Sciatic nerve (tissue), 2 donors: ENCODE results near the gene SAP130. TPM values are rescaled to one million over a fixed set of nuclear protein-coding genes. Genes with fewer than 3 reads are reported as not detected.
A peak's percentile ranks its signal among the peaks of the same experiment; 100 is the strongest.

ENCODE experiments used
- ATAC-seq: fragments of 200-7000 bp; cut with Tn5 transposase; one replicate; pipeline ENCODE4 v1.9.1; 2020; ENCODE audit warnings: mild to moderate bottlenecking, moderate library complexity
- DNase-seq: peaks from one replicate; pipeline ENCODE4 v3.0.0-alpha.2; 2020; ENCODE audit warnings: low spot score
- intact Hi-C: fragments of 100-400 bp; cut with DNase I; formaldehyde crosslinking; loops from one replicate; pipeline ENCODE4 v1.14.2; 2022
- total RNA-seq: library from RNA; stranded (reverse); fragmentation: NEBNext Ultra II Directional; extraction: Animal tissue kit (Norgen Biotek cat#: 25700); gene quantifications from one replicate; pipeline ENCODE4 v1.2.1, GENCODE V29; 2021
- donor health status: DM: no; HTN: no; CAD: no.
- donor health status: DM: no; HTN: no; CAD: no.

The SAP130 gene
- total RNA-seq, 1 donor from 2014 or later, result 25.9 TPM

DNA sequence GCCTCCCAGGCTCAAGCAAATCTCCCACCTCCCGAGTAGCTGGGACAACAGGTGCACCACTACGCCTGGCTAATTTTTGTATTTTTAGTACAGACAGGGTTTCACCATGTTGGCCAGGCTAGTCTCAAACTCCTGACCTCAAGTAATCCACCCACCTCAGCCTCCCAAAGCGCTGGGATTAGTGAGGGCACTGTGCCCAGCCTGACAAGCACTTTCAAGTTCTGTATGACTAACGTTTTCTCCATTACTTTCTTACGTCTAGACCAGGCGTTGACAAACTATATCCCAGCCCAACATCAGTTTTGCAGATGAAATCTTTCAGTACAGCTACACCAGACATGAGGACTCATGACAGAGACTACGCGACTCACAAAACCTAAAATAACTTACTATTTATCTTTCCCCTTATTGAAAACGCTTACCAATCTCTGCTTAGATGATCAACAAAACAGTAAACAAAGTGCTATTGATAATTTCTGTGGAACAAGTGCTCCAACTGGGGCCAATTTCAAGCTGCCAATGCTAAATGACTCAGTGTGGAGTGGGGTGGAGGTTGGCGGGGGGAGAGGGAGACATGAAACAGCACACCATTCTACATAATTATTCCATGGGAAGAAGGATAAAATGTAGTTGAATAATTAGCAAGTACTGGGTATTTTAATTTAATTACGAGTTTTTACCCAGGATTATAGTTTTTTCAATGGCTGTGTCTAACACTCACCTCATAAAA, 59.1 kb downstream of the SAP130 start:
- no peak for DNase-seq
- intact Hi-C loops, result no loop called here
- ATAC-seq, result no peak

DNA sequence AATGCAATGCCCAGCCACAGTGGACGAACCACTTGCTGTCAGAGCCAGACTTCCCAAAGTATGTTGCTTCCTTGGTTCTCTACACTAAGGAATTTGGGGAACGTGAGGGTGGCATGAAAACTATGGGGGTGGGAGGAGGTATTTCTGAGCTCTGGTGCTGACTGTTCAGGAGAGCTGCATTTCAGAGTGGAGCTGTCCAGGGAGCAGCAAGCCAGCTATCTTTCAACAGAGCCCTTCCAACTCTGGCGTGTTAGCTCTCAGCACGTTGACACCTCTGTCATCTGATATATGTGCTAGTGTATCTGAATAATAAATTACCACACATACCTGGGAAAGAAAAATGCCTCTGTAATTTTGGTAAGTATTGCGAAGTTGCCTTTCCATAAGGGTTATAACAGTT, 66.1 kb downstream of the SAP130 start:
- ATAC-seq (no peak), DNase-seq (no peak)
- intact Hi-C loops, result no loop called here

DNA sequence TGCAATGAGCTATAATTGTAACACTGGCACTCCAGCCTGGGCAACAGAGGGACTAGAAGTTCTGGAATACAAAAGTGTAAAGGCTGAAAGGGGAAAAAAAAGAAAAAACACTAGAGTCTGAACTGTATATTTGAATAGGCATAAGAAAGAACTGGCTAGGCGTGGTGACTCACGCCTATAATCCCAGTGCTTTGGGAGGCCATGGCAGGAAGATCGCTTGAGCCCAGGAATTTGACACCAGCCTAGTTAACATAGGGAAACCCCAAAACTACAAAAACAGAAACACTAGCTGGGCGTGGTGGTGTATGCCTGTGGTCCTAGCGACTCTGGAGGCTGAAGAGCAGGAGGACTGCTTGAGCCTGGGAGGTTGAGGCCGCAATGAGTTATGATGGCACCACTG, 70.6 kb downstream of the SAP130 start:
- DNase-seq (no peak), ATAC-seq (no peak)
- intact Hi-C loops, result no loop called here

DNA sequence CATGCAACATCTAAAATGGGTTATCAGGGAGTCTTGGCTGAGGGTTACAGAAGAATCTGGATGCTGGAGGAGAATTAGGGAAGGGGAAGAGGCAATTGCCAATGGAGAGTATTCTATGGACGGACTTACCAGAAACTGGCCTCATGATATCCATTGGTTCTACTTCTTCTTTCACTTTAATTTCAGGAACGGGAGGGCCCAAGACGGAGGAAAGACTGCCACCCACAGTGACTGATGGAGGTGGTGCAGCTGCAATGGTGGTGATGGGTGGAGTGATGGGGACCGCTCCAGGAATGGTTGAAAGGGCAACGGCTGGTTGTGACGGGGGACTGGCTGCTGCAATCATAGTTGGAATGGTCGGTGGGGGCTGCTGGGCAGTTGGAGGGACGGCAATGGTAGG, 73.0 kb downstream of the SAP130 start:
- DNase-seq, result no peak
- intact Hi-C loops, result no loop called here
- no peak for ATAC-seq

DNA sequence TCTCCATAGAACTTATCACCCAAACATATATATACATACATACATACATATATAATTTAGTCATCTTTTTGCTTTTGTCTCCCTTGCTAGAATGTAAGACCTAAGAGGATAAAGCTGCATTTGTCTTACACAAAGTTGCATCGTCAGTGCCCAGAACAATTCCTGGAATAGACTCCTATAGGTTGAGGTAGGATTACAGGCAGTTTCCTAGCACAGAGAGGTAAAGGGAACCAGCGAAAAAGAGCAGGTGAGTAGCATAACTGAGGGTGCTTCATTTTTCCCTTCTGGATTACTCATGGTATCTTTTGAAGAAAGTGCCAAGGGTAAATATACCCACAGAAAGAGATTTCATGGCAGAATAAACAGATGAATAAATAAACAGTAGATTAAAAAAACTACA, 74.0 kb downstream of the SAP130 start:
- ATAC-seq (no peak), DNase-seq (no peak)
- intact Hi-C loops, result no loop called here

DNA sequence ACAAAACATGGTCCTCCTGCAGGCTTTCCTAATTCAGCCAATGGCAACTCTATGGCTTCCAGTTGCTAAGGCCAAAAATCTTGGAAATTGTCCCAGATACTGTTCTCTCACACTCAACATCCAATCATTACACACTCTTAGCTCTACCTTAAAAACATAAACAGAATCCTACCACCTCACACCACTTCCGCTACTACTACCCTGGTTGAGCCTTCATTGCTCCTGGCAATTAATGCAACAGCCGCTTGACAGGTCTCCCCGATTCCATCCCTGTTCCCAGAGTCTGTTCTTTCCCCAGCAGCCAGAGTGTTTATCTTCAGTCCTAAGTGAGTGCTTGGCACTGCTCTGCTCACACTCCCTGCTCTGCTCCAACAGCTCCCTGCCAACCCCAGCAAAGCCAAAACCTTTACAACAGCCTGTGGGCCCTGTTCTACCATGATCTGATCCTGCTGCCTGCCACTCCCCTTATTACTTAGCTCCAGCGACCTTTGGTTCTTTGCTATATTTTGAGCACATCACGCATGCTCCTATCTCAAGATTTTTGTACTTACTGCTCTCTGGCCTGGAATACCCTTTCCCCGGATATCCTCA, 74.6 kb downstream of the SAP130 start:
- DNase-seq, result no peak
- intact Hi-C loops, result no loop called here
- peak; percentile 92 for ATAC-seq

DNA sequence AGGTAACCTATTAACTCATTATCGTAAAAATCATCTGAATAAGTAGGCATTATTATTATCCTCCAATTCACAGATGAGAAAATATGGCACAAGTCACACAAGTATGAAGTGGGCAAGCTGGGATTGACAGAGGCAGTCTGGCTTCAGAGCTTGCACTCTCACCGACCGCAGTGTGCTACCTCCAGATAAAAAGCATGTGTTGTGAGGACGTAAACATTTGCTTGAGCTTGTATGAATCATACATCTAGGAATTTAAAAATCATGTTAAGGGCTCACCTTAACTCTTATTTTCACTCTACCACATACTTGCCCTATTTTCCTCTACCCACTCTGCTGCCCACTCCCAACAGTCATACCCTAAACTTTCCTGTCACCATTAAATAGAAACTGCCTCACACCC, 76.8 kb downstream of the SAP130 start:
- intact Hi-C loops, result no loop called here
- no peak for DNase-seq
- ATAC-seq, result no peak

DNA sequence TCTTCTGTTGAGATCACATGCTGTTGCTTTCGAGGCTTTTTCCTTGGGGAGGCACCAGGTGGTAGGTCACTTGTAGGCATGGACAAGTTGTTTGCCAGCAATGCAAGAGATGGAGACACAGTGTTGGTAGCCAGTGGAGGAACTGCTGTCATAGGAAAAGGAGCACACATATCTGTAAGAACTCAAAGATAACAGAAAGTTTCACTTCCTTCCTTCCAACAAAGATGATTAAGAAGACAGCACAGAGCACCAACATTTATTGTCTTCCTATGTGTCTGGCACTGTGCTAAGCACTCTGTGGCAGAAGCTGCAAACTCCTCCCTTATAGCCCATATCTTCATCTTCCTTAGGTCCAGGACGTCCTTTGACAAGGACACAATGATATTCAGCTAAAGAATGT, 77.6 kb downstream of the SAP130 start:
- no peak for DNase-seq
- no peak for ATAC-seq
- intact Hi-C loops, result no loop called here

DNA sequence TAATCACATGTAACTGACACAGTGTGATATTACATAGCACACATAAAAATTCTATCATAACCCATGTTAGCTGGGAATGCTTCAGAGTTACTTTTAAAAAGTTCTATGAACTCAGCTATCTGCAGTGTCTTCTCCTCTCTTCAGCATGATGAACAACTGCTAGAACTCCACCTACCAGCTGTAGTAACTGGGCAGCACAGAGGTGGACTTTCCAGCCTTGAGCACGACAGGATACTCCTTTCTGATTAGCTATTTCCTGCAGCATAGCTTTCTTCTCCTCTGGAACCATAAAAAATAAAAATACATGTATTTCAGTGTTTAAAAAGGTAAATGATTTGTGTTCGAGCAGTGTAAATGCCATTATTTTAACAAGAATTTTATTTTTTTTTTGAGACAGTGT, 82.6 kb downstream of the SAP130 start:
- ATAC-seq (no peak), DNase-seq (no peak)
- intact Hi-C loops, result no loop called here

DNA sequence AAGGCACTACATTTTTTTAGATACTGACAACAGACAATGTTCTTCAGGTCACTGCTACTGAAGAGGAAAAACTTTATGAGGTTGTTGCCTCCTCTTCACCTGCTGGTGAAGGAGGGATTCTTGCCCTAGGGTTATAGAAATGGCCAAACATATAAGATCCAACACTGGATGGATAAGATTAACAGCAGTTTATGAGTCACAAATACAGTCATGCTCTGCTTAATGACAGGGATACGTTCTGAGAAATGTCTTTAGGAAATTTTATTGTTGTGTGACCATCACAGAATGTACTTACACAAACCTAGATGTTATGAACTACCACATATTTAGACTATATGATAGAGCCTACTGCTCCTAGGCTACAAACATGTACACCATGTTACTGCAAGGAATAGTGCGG, 84.7 kb downstream of the SAP130 start:
- DNase-seq (no peak), ATAC-seq (no peak)
- intact Hi-C loops, result no loop called here

DNA sequence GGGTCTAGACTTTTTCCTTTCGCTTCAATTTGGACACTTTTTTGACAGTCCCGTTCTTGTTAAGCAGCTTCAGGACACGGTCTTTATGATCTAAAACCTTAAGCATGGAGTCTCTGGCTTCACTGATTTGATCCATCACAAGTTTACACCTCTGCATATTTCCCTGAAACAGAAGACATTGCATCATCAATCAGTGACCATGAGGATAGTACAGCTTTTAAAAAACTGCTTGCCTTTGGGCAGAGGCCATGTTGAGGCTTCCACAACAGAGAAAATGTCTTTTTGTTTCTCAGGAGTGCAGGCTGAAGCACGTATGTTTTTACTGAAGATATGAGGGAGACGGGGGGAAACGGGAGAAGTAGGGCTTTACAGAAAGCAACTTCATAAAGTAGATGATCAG, 85.9 kb downstream of the SAP130 start:
- ATAC-seq, result no peak
- intact Hi-C loops, result no loop called here

DNA sequence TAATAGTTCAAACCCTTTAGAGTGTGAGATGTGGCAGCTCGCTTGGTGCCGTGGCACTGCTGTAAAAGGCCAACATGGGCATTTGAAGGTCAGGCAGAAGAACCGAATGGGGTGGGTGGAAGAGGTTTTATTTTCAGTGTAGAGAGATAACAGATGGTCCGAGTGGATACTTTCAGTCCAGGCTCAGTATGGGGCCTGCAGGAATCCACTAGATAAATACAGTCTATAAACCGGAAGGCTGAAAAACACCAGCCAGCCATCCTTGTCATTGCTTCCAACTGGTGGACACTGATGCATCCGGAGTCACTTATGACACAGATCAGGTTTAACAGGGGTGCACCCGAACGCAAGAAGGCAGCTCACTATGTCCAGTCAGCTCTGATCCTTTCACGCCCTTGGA, 86.4 kb downstream of the SAP130 start:
- DNase-seq (no peak), ATAC-seq (no peak)
- intact Hi-C loops, result no loop called here

More for the DNA sequence above, 85.9 kb downstream of the SAP130 start:
- DNase-seq, result no peak

DNA sequence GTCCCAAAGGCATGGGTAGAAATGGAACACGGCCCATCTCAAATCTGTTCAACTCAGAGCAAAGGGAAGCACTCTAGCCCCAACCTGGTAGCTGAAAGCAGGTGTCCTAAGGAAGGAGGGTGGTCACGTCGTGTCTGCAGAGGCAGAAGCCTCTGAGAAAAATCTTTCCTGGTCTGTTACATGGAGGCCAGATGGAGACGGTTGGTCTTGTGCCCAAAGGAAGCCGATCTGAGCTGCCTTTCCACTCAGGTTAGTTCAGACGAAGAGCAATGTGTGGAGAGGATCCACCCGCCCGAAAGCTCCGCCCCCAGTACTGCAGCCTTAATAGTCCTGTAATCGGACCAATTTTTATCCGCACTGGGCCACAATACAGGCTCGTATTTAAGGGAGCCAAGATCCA, 87.2 kb downstream of the SAP130 start:
- intact Hi-C loops, result no loop called here
- no peak for ATAC-seq
- DNase-seq, result no peak

DNA sequence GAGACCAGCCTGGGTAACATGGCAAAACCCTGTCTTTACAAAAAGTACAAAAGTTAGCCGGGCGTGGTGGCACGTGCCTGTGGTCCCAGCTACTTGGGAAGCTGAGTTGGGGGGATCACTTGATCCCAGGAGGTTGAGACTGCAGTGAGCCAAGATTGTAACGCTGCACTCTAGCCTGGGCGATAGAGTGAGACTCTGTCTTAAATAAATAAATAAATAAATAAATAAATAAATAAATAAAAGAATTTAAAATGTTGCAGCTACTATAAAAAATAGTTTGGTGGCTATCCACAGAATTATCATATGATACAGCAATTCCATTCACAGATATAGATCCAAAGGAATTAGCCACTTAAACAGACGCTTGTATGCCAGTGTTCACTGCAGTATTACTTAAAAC, 92.5 kb downstream of the SAP130 start:
- no peak for DNase-seq

DNA sequence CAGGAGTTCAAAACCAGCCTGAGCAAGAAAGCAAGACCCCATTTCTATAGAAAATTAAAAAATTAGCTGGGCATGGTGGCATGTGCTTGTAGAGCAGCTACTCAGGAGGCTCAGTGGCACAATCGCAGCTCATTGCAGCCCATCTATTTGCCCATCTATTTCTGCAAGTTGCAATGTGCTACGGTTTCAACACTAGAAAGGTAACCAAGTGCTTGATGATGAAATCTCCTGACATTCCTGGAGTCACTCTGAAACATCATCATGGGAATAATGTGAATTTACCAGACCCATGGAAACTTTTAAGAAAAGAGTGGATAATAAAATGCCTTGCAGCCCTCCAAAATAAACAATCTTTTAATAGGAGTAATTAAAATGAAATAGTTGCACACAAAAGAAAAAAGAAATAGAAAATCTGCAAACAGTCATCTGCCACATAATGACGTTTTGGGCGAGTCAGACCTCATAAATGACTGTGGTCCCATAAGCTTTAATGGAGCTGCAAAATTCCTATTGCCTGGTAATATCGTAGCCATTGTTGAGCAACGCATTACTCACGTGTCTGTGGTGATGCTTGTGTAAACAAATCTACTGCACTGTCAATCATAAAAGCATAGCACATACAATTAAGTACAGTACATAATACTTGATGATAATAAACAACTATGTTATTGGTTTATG, 95.5 kb downstream of the SAP130 start:
- DNase-seq (no peak), ATAC-seq (no peak)
- intact Hi-C loops, result no loop called here

More for the DNA sequence above, 92.5 kb downstream of the SAP130 start:
- no peak for ATAC-seq
- intact Hi-C loops, result no loop called here

DNA sequence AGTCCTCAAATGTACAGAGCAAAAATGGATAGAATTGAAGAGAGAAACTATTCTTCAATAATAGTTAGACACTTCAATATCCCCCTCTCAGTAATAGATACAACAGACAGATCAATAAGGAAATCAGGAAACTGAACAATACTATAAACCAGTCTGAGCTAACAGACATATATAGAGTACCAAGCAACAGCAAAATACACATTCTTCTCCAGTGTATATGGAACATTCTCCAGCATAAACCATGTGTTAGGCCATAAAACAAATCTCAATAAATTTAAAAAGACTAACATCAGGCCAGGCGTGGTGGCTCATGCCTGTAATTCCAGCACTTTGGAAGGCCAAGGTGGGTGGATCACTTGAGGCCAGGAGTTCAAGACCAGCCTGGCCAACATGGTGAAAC, 98.4 kb downstream of the SAP130 start:
- DNase-seq (no peak), ATAC-seq (no peak)
- intact Hi-C loops, result no loop called here

DNA sequence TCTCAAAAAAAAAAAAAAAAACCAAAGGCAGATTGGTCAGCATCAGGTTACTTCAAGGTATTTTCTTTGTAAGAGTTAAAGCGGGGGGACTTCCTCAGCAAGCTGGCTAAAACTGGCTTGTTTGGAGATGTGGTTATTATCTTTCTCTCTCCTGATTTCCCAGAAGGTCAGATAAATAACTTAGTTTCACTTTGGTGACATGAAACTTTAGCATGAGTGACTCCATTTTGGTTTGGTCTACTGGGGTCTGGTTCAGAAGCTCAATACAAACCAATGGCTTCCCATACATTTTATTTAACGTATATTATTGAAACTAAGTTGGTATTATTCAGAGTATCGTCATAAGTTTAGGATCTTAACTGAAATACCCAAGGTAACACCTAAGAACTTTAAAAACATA, 100.5 kb downstream of the SAP130 start:
- intact Hi-C loops, result no loop called here
- ATAC-seq (no peak), DNase-seq (no peak)

DNA sequence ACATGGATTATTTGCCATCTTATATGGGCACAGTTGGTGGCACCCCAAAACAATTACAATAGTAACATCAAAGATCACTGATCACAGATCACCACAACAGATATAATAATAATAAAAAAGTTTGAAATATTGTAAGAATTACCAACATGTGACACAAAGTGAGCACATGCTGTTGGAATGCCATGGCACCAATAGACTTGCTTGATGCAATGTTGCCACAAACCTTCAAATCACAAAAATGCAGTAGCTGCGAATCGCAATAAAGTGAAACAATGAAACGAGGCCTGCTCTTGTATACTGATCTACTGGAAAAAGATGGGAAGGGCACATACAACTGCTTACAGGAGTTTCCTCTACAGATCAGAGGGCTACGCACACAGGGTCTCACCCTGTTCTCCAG, 109.9 kb downstream of the SAP130 start:
- intact Hi-C loops, result no loop called here
- no peak for ATAC-seq
- DNase-seq, result no peak

DNA sequence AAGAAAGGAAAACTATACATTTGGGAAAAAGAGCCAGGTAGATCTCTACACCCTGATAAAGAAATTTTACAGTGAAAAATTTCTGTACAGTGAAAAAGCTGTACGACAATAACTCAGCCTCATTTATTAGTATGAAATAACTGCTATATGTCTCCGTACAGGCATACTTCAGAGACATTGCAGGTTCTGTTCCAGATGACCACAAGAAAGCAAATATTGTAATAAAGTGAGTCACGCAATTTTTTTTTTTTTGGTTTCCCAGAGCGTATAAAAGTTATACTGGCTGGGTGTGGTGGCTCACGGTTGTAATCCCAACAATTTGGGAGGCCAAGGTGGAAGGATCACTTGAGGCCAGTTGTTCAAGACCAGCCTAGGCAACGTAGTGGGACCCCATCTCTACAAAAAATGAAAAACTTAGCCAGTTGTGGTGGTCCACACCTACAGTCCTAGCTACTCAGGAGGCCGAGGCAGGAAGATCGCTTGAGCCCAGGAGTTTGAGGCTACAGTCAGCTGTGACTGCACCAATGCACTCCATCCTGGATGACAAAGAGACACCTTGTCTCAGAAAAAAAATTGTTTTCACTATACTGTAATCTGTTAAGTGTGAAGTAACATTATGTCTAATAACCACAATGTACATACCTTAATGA, 113.9 kb downstream of the SAP130 start:
- intact Hi-C loops, result no loop called here
- DNase-seq (no peak), ATAC-seq (no peak)

DNA sequence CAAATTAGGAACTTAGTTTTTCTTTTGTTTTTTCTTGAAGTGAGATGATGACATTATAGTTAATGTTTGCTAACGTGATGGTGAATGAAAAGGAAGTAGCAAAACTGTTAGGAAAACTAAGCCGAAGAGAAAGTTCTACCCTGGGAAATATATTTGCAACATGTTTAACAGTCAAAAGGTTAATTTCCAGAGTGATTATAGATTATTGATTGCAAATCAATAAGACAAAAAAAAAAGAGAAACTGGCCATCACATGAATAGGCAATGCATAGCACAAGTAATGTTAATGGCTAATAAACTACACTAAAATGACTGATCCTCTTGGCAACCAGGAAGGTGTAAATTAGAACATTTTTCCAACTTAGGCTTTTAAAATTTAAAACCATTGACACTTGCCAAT, 116.1 kb downstream of the SAP130 start:
- intact Hi-C loops, result no loop called here
- no peak for DNase-seq
- ATAC-seq, result no peak
